SU-DHL-6 (cell line): ENCODE results near the gene DDX56.

ENCODE experiments used
- EZH2phosphoT487 ChIP-seq: fragments of 200-600 bp; sonication (generic), shearing (Covaris generic); conservative IDR thresholded peaks from 2 replicates; pipeline ENCODE4 v1.6.1; 2018; ENCODE audit warnings: mild to moderate bottlenecking, antibody characterized with exemption, low read length, moderate library complexity, mixed read lengths
- TF ChIP-seq, protein P1 (sequence below): fragments of 200-600 bp; sonication (generic); IDR thresholded peaks from one replicate; pipeline ENCODE4 v1.5.1; 2017; ENCODE audit warnings: antibody characterized with exemption, mild to moderate bottlenecking, low read length, moderate library complexity; ENCODE audit not compliant: insufficient read depth, poor library complexity, severe bottlenecking

GRCh38 chr7:44535348-44536064, 38.2 kb downstream of the DDX56 start:
- TF ChIP-seq, protein P1, sequence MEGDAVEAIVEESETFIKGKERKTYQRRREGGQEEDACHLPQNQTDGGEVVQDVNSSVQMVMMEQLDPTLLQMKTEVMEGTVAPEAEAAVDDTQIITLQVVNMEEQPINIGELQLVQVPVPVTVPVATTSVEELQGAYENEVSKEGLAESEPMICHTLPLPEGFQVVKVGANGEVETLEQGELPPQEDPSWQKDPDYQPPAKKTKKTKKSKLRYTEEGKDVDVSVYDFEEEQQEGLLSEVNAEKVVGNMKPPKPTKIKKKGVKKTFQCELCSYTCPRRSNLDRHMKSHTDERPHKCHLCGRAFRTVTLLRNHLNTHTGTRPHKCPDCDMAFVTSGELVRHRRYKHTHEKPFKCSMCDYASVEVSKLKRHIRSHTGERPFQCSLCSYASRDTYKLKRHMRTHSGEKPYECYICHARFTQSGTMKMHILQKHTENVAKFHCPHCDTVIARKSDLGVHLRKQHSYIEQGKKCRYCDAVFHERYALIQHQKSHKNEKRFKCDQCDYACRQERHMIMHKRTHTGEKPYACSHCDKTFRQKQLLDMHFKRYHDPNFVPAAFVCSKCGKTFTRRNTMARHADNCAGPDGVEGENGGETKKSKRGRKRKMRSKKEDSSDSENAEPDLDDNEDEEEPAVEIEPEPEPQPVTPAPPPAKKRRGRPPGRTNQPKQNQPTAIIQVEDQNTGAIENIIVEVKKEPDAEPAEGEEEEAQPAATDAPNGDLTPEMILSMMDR, result no peak
- TF ChIP-seq EZH2phosphoT487, result no peak
